Measurements from ENCODE around the gene MAP4K4.
A peak's percentile ranks its signal among the peaks of the same experiment; 100 is the strongest.

Gene MAP4K4

GRCh38 chr2:101753720-101754490 is 56.4 kb downstream of the MAP4K4 start:
- DNase-seq (ENCODE audit: low read depth), result no peak
- TF ChIP-seq CTCF (IDR thresholded peaks at IDR 0.05; ENCODE audit: low read depth, low read length, missing control alignments), result no peak
- H3K4me3 ChIP-seq (ENCODE audit: low read depth, low read length), result no peak overlapping the region
- in situ Hi-C loops (cut with HindIII; ENCODE audit: low sequenced_read_pairs), result no loop called here

DNA sequence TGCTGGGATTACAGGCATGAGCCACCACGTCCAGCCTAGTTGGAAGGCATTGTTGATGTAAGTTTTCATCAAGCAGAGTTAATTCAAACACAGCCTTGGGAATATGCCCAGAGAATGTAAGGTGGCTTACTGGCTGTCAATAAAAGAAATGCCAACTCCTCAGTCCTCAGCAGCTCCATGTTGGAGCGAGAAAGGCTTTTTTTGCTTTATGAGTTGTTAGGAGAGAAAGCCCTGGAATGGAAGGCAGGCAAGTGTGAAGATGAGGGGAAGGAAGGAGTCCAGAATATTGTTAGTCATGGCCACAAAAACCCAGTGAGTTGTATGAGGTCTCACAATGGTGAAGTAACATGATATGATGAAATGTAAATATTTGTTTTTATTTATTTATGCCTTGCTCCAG is 57.1 kb downstream of the MAP4K4 start:
- no peak for TF ChIP-seq CTCF (IDR thresholded peaks at IDR 0.05; ENCODE audit: low read depth, low read length, missing control alignments)
- DNase-seq (ENCODE audit: low read depth), result peak; percentile 39
- H3K4me3 ChIP-seq (ENCODE audit: low read depth, low read length), result no peak overlapping the region
- in situ Hi-C loops (cut with HindIII; ENCODE audit: low sequenced_read_pairs), result no loop called here

DNA sequence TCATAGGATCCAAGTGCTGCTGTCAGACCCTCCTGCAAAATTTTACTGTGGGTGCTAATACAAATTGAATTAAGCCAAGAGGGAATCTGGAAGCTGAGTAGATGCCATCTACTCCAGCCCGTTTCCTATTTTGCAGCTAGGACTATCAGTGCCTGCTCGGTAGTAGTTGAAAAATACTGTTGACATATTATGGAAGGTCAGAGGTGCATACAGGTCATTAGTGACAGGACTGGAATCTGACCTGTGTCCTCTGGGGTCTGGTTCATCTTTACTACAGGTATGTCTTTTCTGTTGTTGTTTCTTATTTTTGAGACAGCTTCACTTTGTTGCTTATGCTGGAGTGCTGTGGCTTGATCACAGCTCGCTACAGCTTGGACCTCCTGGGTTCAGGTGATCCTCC is 58.8 kb downstream of the MAP4K4 start:
- in situ Hi-C loops (cut with HindIII; ENCODE audit: low sequenced_read_pairs), result no loop called here
- no peak overlapping the region for H3K4me3 ChIP-seq (ENCODE audit: low read depth, low read length)
- no peak for TF ChIP-seq CTCF (IDR thresholded peaks at IDR 0.05; ENCODE audit: low read depth, low read length, missing control alignments)
- DNase-seq (ENCODE audit: low read depth), result no peak

GRCh38 chr2:101758001-101758400 is 60.5 kb downstream of the MAP4K4 start:
- in situ Hi-C loops (cut with HindIII; ENCODE audit: low sequenced_read_pairs), result no loop called here
- no peak for DNase-seq (ENCODE audit: low read depth)
- no peak for TF ChIP-seq CTCF (IDR thresholded peaks at IDR 0.05; ENCODE audit: low read depth, low read length, missing control alignments)
- no peak overlapping the region for H3K4me3 ChIP-seq (ENCODE audit: low read depth, low read length)

GRCh38 chr2:101759162-101759561 is 61.7 kb downstream of the MAP4K4 start:
- peak; percentile 85 for DNase-seq (ENCODE audit: low read depth)
- no peak for TF ChIP-seq CTCF (IDR thresholded peaks at IDR 0.05; ENCODE audit: low read depth, low read length, missing control alignments)
- no peak overlapping the region for H3K4me3 ChIP-seq (ENCODE audit: low read depth, low read length)
- in situ Hi-C loops (cut with HindIII; ENCODE audit: low sequenced_read_pairs), result no loop called here

GRCh38 chr2:101762451-101763171 is 65.1 kb downstream of the MAP4K4 start:
- in situ Hi-C loops (cut with HindIII; ENCODE audit: low sequenced_read_pairs), result no loop called here
- TF ChIP-seq CTCF (IDR thresholded peaks at IDR 0.05; ENCODE audit: low read depth, low read length, missing control alignments), result no peak

More at GRCh38 chr2:101762451-101763171, 65.1 kb downstream of the MAP4K4 start:
- no peak for DNase-seq (ENCODE audit: low read depth)
- H3K4me3 ChIP-seq (ENCODE audit: low read depth, low read length), result no peak overlapping the region

All from astrocyte of the cerebellum (primary cell).